ENCODE data around the gene NOP9. TPM values are rescaled to one million over a fixed set of nuclear protein-coding genes. Genes with fewer than 3 reads are reported as not detected.

NOP9 gene
- total RNA-seq, 4 donors from 2014 or later, result 17.0 to 24.9 (median 20.4) TPM

DNA sequence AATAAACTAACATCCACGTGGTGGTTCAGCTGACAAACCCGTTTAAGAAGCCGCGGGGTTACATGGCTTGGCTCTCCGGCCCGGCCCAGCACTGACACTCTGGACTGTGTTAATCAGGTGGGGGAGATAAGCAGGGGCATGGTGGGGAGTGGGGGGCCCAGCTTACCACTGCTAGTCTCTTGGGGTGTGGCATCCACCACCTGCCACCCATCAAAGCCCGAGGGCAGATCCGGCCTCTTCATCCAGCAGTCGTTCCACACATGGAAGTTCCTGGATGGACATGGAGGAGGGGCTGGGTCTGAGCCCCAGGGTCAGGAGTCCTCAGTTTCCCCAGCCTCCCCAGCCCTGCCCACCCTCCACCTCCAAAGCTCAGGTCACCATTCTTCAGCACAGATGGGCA is 41.5 kb upstream of the NOP9 start:
- Histone ChIP-seq H3K4me3 (no peak overlapping the region), H3K27ac (peak overlapping the region in 2 of 4 donors; percentile 62 to 72)
- no peak for DNase-seq (ENCODE audit: low spot score in 2 of 2)

DNA sequence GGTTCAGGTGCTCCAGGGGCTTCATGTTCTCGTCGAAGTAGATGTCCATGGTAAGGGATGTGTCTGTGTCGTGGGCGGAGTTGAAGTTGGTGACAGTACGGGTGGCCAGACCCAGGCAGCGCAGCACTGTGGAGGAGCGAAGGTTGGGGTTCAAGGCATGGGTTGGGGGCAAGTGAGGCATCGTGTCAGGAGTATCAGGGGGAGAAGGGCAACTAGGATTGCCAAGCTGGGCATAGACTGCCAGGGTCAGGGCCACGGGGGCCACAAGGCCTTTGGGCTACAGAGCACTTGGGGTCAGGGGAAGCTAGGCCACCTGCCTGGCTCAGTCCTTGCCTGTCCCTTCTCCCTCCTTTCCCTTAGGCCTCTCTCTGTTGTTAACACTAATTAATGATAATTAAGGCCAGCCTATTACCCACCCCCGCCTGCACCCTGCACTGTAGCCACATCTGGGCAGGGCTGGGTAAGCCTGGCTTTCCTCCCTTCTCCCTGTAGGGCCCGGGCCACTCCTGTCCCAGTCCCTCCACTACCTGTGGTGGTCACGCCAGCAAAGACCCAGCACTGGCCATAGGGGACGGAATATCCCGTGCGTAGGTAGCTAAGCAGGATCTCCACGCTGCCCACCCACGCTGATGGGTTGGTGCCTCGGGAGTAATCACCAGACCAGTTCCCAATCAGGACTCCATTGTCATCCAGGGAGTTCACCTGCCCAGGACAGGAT is 40.9 kb upstream of the NOP9 start:
- Histone ChIP-seq H3K36me3 (peaks cover 0 to 71% (median 0%) of the 10 kb centered on the region in 3 donors), H3K27me3 (no peaks in the 10 kb centered on the region), H3K27ac (peak overlapping the region in 2 of 4 donors; percentile 62 to 72), H3K9me3 (no peaks in the 10 kb centered on the region), H3K4me1 (peaks cover 0 to 12% (median 0%) of the 10 kb centered on the region in 4 donors), H3K4me3 (peak overlapping the region in 1 of 4 donors; percentile 22)
- TF ChIP-seq POLR2A (IDR thresholded peaks at IDR 0.05), result no peak
- TF ChIP-seq, protein P1, sequence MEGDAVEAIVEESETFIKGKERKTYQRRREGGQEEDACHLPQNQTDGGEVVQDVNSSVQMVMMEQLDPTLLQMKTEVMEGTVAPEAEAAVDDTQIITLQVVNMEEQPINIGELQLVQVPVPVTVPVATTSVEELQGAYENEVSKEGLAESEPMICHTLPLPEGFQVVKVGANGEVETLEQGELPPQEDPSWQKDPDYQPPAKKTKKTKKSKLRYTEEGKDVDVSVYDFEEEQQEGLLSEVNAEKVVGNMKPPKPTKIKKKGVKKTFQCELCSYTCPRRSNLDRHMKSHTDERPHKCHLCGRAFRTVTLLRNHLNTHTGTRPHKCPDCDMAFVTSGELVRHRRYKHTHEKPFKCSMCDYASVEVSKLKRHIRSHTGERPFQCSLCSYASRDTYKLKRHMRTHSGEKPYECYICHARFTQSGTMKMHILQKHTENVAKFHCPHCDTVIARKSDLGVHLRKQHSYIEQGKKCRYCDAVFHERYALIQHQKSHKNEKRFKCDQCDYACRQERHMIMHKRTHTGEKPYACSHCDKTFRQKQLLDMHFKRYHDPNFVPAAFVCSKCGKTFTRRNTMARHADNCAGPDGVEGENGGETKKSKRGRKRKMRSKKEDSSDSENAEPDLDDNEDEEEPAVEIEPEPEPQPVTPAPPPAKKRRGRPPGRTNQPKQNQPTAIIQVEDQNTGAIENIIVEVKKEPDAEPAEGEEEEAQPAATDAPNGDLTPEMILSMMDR (IDR thresholded peaks at IDR 0.05), result no peak
- no peak for TF ChIP-seq EP300 (IDR thresholded peaks at IDR 0.05)
- WGBS, 2 donors, result 80 to 90% methylated on average over 11 to 18 of the region's 18 CpGs
- no peak for DNase-seq (ENCODE audit: low spot score in 2 of 2)

More for the DNA sequence above, 41.5 kb upstream of the NOP9 start:
- TF ChIP-seq EP300 (IDR thresholded peaks at IDR 0.05) (no peak), POLR2A (IDR thresholded peaks at IDR 0.05) (no peak)
- TF ChIP-seq, protein P1 (IDR thresholded peaks at IDR 0.05), result no peak
- 76 to 84% methylated on average over 9 of the region's 9 CpGs for WGBS, 2 donors
- Histone ChIP-seq H3K4me1 (peaks cover 0 to 12% (median 0%) of the 10 kb centered on the region in 4 donors), H3K9me3 (no peaks in the 10 kb centered on the region), H3K36me3 (peaks cover 0 to 71% (median 0%) of the 10 kb centered on the region in 3 donors), H3K27me3 (no peaks in the 10 kb centered on the region)

DNA sequence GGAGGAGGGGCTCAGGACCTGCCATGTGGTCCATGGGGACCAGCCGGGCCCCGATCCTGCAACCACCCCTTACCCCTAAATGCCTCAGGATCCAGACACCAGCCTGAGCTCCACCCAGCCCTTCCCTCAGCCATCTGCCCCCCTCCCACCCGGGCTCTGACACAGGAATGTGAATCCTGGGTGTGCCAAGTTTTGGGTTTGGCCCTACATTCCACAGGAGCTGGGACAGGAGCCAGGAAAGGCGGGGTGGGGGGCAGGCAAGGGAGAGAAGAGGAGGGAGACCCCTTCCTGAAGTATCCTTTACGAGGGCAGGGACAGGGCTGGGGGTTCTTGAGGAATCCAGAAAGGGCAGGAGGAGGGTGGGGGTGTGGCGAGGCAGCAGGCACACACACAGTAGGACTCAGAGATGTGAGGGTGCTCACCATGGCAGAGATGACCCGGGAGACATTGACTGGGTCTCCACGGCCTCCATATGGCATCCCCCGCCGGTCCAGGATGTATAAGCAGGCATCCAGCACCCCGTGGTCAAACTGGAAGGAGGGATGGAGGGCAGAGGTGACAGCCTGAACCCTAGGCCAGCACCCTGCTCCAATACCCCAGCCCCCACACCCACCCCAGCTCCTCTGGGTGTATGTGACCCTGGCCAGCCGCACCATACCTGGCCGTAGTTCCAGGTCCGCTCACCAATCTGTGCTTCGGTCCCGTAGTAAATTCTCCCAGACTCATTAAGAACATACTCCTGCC is 40.2 kb upstream of the NOP9 start:
- no peak for DNase-seq (ENCODE audit: low spot score in 2 of 2)
- WGBS, 2 donors, result 54 to 63% methylated on average over 16 of the region's 16 CpGs
- TF ChIP-seq POLR2A (IDR thresholded peaks at IDR 0.05) (no peak), EP300 (IDR thresholded peaks at IDR 0.05) (no peak)
- TF ChIP-seq, protein P1 (IDR thresholded peaks at IDR 0.05), result no peak
- Histone ChIP-seq H3K4me3 (peak overlapping the region in 1 of 4 donors; percentile 22), H3K27ac (peak overlapping the region in 2 of 4 donors; percentile 62 to 72), H3K9me3 (no peaks in the 10 kb centered on the region), H3K27me3 (no peaks in the 10 kb centered on the region), H3K4me1 (peaks cover 0 to 12% (median 0%) of the 10 kb centered on the region in 4 donors), H3K36me3 (peaks cover 0 to 71% (median 0%) of the 10 kb centered on the region in 3 donors)

DNA sequence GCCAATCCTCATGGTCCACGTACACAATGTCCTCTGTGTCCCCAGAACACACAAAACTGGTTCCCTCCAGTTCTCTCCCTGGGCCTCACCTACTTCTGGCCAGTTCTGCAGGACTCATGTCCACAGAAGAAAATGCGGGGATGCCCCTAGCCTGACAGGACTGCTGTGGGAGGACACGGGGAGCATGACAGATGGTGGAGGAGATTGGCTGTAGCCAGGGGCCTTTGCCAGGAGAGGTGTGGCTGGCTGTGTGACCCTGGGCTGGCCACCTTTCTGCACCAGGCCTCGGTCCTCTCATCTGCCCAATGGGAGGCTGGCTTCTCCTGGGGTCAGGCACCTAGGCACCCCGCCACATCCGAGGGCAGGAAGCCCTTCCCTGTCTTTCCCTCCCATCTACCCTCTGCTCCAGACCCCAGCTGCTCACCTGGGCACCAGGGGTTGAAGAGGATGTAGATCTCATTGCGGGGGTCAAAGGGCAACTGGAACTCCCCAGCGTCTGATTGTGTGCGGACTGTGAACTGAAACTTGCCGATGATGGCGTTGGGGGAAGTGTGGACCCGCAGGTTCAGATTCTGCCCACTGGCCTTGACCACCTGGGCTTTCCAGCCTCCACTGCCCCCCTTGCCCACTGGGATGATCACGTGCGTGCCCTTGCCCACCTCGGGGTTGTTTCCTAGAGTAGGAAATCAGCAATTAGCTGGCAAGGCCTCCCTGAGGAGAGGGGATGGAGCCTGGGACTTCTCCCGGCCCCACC is 39.4 kb upstream of the NOP9 start:
- no peak for DNase-seq (ENCODE audit: low spot score in 2 of 2)
- TF ChIP-seq EP300 (IDR thresholded peaks at IDR 0.05) (no peak), POLR2A (IDR thresholded peaks at IDR 0.05) (no peak)
- TF ChIP-seq, protein P1 (IDR thresholded peaks at IDR 0.05), result no peak
- Histone ChIP-seq H3K36me3 (peaks cover 0 to 71% (median 0%) of the 10 kb centered on the region in 3 donors), H3K27ac (peak overlapping the region in 2 of 4 donors; percentile 50 to 72), H3K27me3 (no peaks in the 10 kb centered on the region), H3K9me3 (no peaks in the 10 kb centered on the region), H3K4me3 (no peak overlapping the region), H3K4me1 (peaks cover 0 to 12% (median 0%) of the 10 kb centered on the region in 4 donors)
- WGBS, 2 donors, result 83 to 87% methylated on average over 15 to 16 of the region's 16 CpGs
